ENCODE results near the gene COMT.

COMT gene

GRCh38 chr22:19973551-19974267 is 32.1 kb downstream of the COMT start:
- H3K9me3 ChIP-seq (ENCODE audit: control insufficient read depth, insufficient read depth, low read length): no peaks in the 10 kb centered on the region
- peaks cover 44% of the 10 kb centered on the region for H3K36me3 ChIP-seq (ENCODE audit: control insufficient read depth, insufficient read depth, low read length)
- no peak overlapping the region for H3K27ac ChIP-seq (ENCODE audit: low read depth, low read length)
- peaks cover 11% of the 10 kb centered on the region for H3K4me1 ChIP-seq (ENCODE audit: control insufficient read depth, insufficient read depth, low read length)
- no peaks in the 10 kb centered on the region for H3K27me3 ChIP-seq (ENCODE audit: control insufficient read depth, insufficient read depth, low read length)
- no peak overlapping the region for H3K9ac ChIP-seq (ENCODE audit: low read depth, low read length)
- H3K4me3 ChIP-seq (ENCODE audit: low read depth, low read length): no peak overlapping the region

GRCh38 chr22:19974268-19974861 is 32.8 kb downstream of the COMT start:
- H3K4me1 ChIP-seq (ENCODE audit: control insufficient read depth, insufficient read depth, low read length): peaks cover 11% of the 10 kb centered on the region
- no peaks in the 10 kb centered on the region for H3K9me3 ChIP-seq (ENCODE audit: control insufficient read depth, insufficient read depth, low read length)
- no peak overlapping the region for H3K4me3 ChIP-seq (ENCODE audit: low read depth, low read length)
- H3K27me3 ChIP-seq (ENCODE audit: control insufficient read depth, insufficient read depth, low read length): no peaks in the 10 kb centered on the region
- peaks cover 51% of the 10 kb centered on the region for H3K36me3 ChIP-seq (ENCODE audit: control insufficient read depth, insufficient read depth, low read length)
- H3K9ac ChIP-seq (ENCODE audit: low read depth, low read length): no peak overlapping the region
- H3K27ac ChIP-seq (ENCODE audit: low read depth, low read length): peak overlapping the region; percentile 74

- H3K27me3 ChIP-seq (ENCODE audit: control insufficient read depth, insufficient read depth, low read length): no peaks in the 10 kb centered on the region
- H3K9ac ChIP-seq (ENCODE audit: low read depth, low read length): no peak overlapping the region
- H3K27ac ChIP-seq (ENCODE audit: low read depth, low read length): peak overlapping the region; percentile 74
- H3K36me3 ChIP-seq (ENCODE audit: control insufficient read depth, insufficient read depth, low read length): peaks cover 58% of the 10 kb centered on the region
- H3K4me1 ChIP-seq (ENCODE audit: control insufficient read depth, insufficient read depth, low read length): peaks cover 11% of the 10 kb centered on the region
- H3K4me3 ChIP-seq (ENCODE audit: low read depth, low read length): no peak overlapping the region
- H3K9me3 ChIP-seq (ENCODE audit: control insufficient read depth, insufficient read depth, low read length): no peaks in the 10 kb centered on the region
These were observed 33.5 kb downstream of the COMT start for GRCh38 chr22:19974935-19975706.

GRCh38 chr22:19975707-19976035 is 34.1 kb downstream of the COMT start:
- Histone ChIP-seq H3K27ac (ENCODE audit: low read depth, low read length) (peak overlapping the region; percentile 74), H3K9me3 (ENCODE audit: control insufficient read depth, insufficient read depth, low read length) (no peaks in the 10 kb centered on the region), H3K9ac (ENCODE audit: low read depth, low read length) (no peak overlapping the region), H3K4me3 (ENCODE audit: low read depth, low read length) (no peak overlapping the region), H3K4me1 (ENCODE audit: control insufficient read depth, insufficient read depth, low read length) (peaks cover 11% of the 10 kb centered on the region), H3K36me3 (ENCODE audit: control insufficient read depth, insufficient read depth, low read length) (peaks cover 61% of the 10 kb centered on the region), H3K27me3 (ENCODE audit: control insufficient read depth, insufficient read depth, low read length) (no peaks in the 10 kb centered on the region)

GRCh38 chr22:19976671-19977070 is 35.1 kb downstream of the COMT start:
- Histone ChIP-seq H3K4me1 (ENCODE audit: control insufficient read depth, insufficient read depth, low read length) (peaks cover 11% of the 10 kb centered on the region), H3K27ac (ENCODE audit: low read depth, low read length) (no peak overlapping the region), H3K4me3 (ENCODE audit: low read depth, low read length) (no peak overlapping the region), H3K9ac (ENCODE audit: low read depth, low read length) (no peak overlapping the region), H3K36me3 (ENCODE audit: control insufficient read depth, insufficient read depth, low read length) (peaks cover 57% of the 10 kb centered on the region), H3K27me3 (ENCODE audit: control insufficient read depth, insufficient read depth, low read length) (no peaks in the 10 kb centered on the region), H3K9me3 (ENCODE audit: control insufficient read depth, insufficient read depth, low read length) (no peaks in the 10 kb centered on the region)

- H3K36me3 ChIP-seq (ENCODE audit: control insufficient read depth, insufficient read depth, low read length): peaks cover 52% of the 10 kb centered on the region
- no peak overlapping the region for H3K27ac ChIP-seq (ENCODE audit: low read depth, low read length)
- no peaks in the 10 kb centered on the region for H3K27me3 ChIP-seq (ENCODE audit: control insufficient read depth, insufficient read depth, low read length)
- H3K4me3 ChIP-seq (ENCODE audit: low read depth, low read length): no peak overlapping the region
- H3K9me3 ChIP-seq (ENCODE audit: control insufficient read depth, insufficient read depth, low read length): no peaks in the 10 kb centered on the region
- H3K4me1 ChIP-seq (ENCODE audit: control insufficient read depth, insufficient read depth, low read length): peaks cover 11% of the 10 kb centered on the region
- no peak overlapping the region for H3K9ac ChIP-seq (ENCODE audit: low read depth, low read length)
These were observed 36.0 kb downstream of the COMT start for GRCh38 chr22:19977296-19978243.

GRCh38 chr22:19978748-19979147 is 37.2 kb downstream of the COMT start:
- H3K36me3 ChIP-seq (ENCODE audit: control insufficient read depth, insufficient read depth, low read length): peaks cover 41% of the 10 kb centered on the region
- no peaks in the 10 kb centered on the region for H3K27me3 ChIP-seq (ENCODE audit: control insufficient read depth, insufficient read depth, low read length)
- H3K4me3 ChIP-seq (ENCODE audit: low read depth, low read length): no peak overlapping the region
- H3K9ac ChIP-seq (ENCODE audit: low read depth, low read length): no peak overlapping the region
- no peak overlapping the region for H3K27ac ChIP-seq (ENCODE audit: low read depth, low read length)
- H3K9me3 ChIP-seq (ENCODE audit: control insufficient read depth, insufficient read depth, low read length): no peaks in the 10 kb centered on the region
- peaks cover 11% of the 10 kb centered on the region for H3K4me1 ChIP-seq (ENCODE audit: control insufficient read depth, insufficient read depth, low read length)

- H3K4me1 ChIP-seq (ENCODE audit: control insufficient read depth, insufficient read depth, low read length): peaks cover 8% of the 10 kb centered on the region
- H3K36me3 ChIP-seq (ENCODE audit: control insufficient read depth, insufficient read depth, low read length): peaks cover 40% of the 10 kb centered on the region
- H3K27me3 ChIP-seq (ENCODE audit: control insufficient read depth, insufficient read depth, low read length): no peaks in the 10 kb centered on the region
- H3K9ac ChIP-seq (ENCODE audit: low read depth, low read length): no peak overlapping the region
- H3K9me3 ChIP-seq (ENCODE audit: control insufficient read depth, insufficient read depth, low read length): no peaks in the 10 kb centered on the region
- no peak overlapping the region for H3K27ac ChIP-seq (ENCODE audit: low read depth, low read length)
- H3K4me3 ChIP-seq (ENCODE audit: low read depth, low read length): no peak overlapping the region
These were observed 38.3 kb downstream of the COMT start for GRCh38 chr22:19979712-19980493.

- no peak overlapping the region for H3K27ac ChIP-seq (ENCODE audit: low read depth, low read length)
- H3K4me3 ChIP-seq (ENCODE audit: low read depth, low read length): no peak overlapping the region
- no peaks in the 10 kb centered on the region; the same call in 1 of the 2 replicates for H3K4me1 ChIP-seq (ENCODE audit: control insufficient read depth, insufficient read depth, low read length)
- no peaks in the 10 kb centered on the region for H3K27me3 ChIP-seq (ENCODE audit: control insufficient read depth, insufficient read depth, low read length)
- no peak overlapping the region for H3K9ac ChIP-seq (ENCODE audit: low read depth, low read length)
- peaks cover 40% of the 10 kb centered on the region for H3K36me3 ChIP-seq (ENCODE audit: control insufficient read depth, insufficient read depth, low read length)
- no peaks in the 10 kb centered on the region for H3K9me3 ChIP-seq (ENCODE audit: control insufficient read depth, insufficient read depth, low read length)
These were observed 39.2 kb downstream of the COMT start for GRCh38 chr22:19980766-19981165.
